ENCODE results near the gene PRELID1.

GRCh38 chr5:177317959-177318377 lies 14.4 kb downstream of the PRELID1 start:
- TF ChIP-seq CTCF (IDR thresholded peaks at IDR 0.05; ENCODE audit: insufficient read depth, low read depth, low read length) (peak; percentile 98), EZH2 (IDR thresholded peaks at IDR 0.05; ENCODE audit: insufficient read depth, low read length) (no peak)

Data from astrocyte (in vitro differentiated cells and primary cell).